Keratinocyte (primary cell): ENCODE results near the gene MYH4.

Experiments
- CTCF ChIP-seq, 3 experiments: IDR thresholded peaks in 1 of 3; conservative IDR thresholded peaks in 1 of 3; optimal IDR thresholded peaks in 1 of 3; 2 replicates in 2 of 3; 3 replicates in 1 of 3; pipeline versions ENCODE3 to v1.5.1; 2011; ENCODE audit warnings: low read length in 3 of 3, mild to moderate bottlenecking in 3 of 3, moderate library complexity in 2 of 3, control low read depth in 1 of 3, inconsistent platforms in 1 of 3; ENCODE audit not compliant: insufficient read depth in 2 of 3; ENCODE audit errors: extremely low read depth in 1 of 3
- EZH2 ChIP-seq: IDR thresholded peaks from one replicate; pipeline ENCODE4 v1.6.1; 2012; ENCODE audit warnings: inconsistent platforms, mild to moderate bottlenecking, low read length, moderate library complexity

- no peak for TF ChIP-seq CTCF (optimal IDR thresholded peaks at IDR 0.05 in 1 of 3, IDR thresholded peaks at IDR 0.05 in 1 of 3, conservative IDR thresholded peaks at IDR 0.05 in 1 of 3; ENCODE audit: extremely low read depth in 1 of 3, insufficient read depth in 2 of 3, low read length in 3 of 3)
- no peak for TF ChIP-seq EZH2
Measured at GRCh38 chr17:10477701-10478100, 8.3 kb upstream of the MYH4 start.
